HG03135 (cell line): ENCODE data around the gene DRGX.

ENCODE experiments used
- ATAC-seq: cut with Tn5 transposase; IDR thresholded peaks from one replicate; pipeline ENCODE4 v1.9.1; 2021; ENCODE audit warnings: mild to moderate bottlenecking, moderate library complexity; ENCODE audit not compliant: unreplicated experiment

The DRGX gene

GRCh38 chr10:49408519-49409306 is 12.8 kb upstream of the DRGX start:
- no peak for ATAC-seq

GRCh38 chr10:49407552-49408137 is 11.8 kb upstream of the DRGX start:
- no peak for ATAC-seq

- ATAC-seq = no peak
These were observed 11.3 kb upstream of the DRGX start for GRCh38 chr10:49407151-49407550.

GRCh38 chr10:49404321-49404878 is 8.5 kb upstream of the DRGX start:
- no peak for ATAC-seq

DNA sequence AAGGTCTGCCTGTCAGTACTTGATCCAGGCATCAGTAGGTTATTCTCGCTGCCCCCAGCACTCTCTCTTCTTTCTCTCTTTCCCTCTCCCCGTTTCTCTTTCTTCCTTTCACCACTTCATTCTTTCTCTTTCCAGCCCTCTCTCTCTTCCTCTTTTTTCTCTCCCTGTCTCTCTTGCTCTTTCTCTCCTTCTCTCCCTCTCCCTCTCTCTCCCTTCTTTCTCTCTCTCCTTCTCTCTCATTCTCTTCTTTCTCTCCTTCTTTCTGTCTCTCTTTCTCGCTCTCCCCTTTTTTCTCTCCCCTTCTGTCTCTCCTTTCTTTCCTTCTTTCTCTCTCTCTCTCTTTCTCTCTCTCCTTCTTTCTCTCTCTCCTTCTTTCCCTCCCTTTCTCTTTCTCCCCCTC is 7.5 kb upstream of the DRGX start:
- no peak for ATAC-seq

DNA sequence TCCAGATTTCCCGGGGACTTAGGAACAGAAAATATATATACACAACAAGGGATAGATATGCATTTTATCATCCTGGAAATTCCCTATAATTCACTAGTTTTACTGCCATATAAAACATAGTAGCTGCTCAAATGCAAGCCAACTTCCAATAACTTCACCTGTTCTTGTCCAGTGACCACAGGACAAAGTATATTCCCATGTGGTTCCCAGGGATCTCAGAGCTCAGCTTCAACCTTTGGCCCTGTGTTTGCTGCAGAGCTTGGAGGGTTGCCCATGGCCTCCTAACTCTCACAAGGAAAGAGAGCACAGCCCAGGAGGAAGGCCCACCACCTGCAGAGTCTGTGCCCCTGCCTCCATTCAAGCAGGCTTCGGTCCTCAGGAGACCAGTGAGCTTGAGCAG is 4.5 kb upstream of the DRGX start:
- ATAC-seq = no peak

DNA sequence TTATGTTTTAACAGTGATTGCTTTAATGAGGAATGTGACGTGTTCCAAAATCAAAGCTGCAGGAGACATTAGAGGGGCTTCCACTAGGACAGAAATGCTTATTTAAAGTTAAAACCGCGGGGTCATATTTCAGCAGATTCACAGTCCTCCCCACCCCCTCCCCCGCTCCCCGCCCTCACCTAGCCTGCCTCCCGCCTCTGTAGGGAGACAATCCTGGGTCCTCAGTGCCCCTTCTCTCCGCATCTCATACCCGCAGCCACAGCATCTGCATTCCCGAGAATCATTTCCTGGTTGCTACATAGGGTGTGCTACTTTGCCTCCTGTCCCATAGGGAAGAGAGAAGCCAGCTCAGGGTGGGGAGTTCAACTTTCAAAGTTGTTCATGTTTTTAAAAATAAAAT is 3.1 kb upstream of the DRGX start:
- ATAC-seq = no peak

GRCh38 chr10:49398000-49398861 is 2.3 kb upstream of the DRGX start:
- peak; percentile 54 for ATAC-seq

- ATAC-seq = peak; percentile 27
These were observed 1.4 kb upstream of the DRGX start for GRCh38 chr10:49397036-49397999.

DNA sequence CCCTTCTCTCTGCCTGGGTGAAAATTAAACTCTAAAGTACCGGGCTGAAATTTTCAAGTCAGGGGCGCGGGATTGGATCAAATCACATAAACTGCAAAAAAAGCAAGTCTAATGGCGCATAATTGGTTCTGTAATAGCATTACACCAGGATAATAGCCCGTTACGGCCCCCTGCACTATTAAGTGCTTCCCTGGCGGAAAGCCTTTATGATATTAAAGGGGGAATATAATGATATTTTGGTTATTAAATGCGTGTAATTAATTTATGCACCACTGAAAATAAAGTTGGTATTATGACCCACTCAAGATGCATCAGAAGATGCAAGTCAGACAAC is 744 bp upstream of the DRGX start:
- no peak for ATAC-seq

- no peak for ATAC-seq
These were observed 752 bp downstream of the DRGX start for GRCh38 chr10:49394933-49395740.

GRCh38 chr10:49393757-49394156 is 2.1 kb downstream of the DRGX start:
- no peak for ATAC-seq

DNA sequence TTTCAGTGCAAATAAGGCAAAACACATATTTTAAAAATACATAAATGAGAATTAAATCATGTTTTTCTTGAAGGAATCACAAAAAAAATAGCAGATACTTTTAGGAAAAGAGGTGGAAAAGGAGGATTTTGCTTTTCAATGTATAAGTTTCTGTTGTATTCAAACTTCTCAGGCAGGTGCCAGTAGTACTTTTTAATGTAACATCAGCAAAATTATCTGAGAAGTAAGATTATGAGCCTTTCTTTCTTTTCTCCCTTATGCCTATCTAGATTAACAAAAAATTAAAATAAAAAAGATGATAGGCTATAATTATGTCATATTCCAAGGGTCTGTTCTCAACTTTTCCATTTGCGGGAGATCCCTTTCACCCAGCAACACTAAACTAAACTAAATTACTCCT is 2.6 kb downstream of the DRGX start:
- no peak for ATAC-seq

DNA sequence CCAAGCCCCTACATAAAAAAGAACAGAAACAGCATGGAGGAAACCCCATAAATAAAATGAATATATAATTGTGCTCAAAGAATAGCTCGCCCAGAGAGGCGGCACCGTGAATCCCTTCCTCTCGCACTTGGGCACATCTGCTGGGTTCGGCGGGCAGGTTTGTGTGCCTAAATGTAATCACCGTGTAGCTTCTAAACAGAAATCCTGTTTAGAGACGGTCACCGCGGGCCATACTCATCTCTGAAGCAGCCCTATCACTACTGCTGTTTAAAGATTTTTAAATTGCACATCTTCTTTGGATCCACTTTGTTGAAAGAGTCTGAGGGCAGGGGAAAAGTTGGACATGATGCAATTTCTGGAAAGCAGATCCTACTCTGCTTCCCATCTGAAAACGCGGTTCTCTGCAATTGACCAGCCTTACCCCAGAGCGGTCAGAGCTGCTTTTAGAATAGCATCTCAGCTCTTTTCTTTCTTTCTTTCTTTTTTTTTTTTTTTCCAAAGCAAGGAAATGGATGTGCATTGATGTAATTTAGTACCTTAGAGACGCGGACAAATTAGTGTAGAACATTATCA is 6.4 kb downstream of the DRGX start:
- ATAC-seq = no peak

- ATAC-seq = no peak
These were observed 7.7 kb downstream of the DRGX start for GRCh38 chr10:49388161-49388560.

DNA sequence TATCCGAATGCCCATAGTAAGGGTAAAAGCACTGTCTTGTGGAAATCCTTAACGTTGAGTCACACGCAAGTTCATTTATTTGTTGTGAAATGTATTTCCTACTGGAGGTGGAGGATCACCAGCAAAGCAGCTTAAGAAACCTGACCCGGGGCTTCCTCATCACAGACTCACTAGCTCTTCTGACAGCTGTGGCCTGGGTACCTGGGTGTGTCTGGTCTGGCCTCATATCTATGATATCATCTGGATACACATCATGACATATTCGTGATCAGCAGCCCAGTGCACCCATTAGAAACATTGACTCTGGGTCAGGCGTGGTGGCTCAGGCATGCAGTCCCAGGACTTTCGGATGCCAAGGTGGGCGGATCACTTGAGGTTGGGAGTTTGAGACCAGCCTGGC is 8.8 kb downstream of the DRGX start:
- no peak for ATAC-seq

DNA sequence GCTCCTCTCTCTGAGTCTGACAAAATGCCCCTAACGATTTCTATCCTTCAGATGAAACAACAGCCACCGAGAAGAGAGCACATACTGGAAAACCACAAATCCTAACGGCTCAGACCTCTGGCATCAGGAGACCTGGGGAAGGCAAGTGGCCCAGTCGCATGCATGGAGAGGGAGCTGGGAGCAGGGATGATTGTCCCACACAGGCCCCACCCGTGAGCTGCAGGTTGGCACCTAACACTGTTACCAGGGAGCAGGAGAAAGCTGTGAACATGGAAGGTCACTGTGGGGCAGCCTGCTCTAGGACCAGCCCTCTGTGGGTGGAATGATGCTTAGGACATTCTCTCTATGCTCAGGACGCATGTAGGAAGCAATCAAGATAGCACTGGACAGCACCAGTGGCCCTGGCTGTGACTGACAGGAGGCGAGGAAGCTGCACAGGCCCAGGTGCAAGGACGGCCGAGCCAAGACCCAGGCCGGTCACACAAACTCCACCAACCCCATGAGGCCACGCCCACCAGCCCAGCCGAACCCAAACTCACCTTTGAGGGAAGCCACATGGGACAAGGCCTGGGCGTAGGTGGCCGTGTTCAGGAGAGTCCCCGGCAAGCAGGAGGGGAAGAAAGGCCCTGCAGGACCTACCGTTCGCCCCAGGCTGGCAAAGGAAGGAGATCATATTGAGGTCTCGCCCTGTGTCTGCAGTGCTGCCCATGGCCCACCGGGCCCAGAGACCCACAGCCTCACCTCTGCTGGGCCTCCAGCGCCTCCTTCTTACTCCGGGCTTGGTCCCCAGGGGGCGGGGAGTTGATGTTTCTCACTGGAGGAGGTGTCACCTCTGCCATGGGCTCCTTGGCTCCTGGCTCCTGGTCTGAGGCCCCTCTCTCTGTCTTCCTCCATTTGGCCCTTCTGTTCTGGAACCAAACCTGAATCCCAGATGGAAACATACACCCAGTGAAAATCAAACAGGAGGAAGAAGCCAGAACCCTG is 9.7 kb downstream of the DRGX start:
- no peak for ATAC-seq

GRCh38 chr10:49384268-49384953 is 11.5 kb downstream of the DRGX start:
- ATAC-seq = no peak
